NCI-H146 treated with DMSO at 0.1 percent for 48 hours (cell line): ENCODE data around the gene RNF150.

Experiments used
- DNase-seq: peaks from one replicate; lab custom pipeline; 2025; ENCODE audit not compliant: unreplicated experiment; lab: John Stamatoyannopoulos, UW

Gene RNF150

GRCh38 chr4:140930011-140930410 is 203.3 kb downstream of the RNF150 start:
- DNase-seq, result no peak

GRCh38 chr4:140928880-140929279 is 204.4 kb downstream of the RNF150 start:
- DNase-seq, result no peak

GRCh38 chr4:140926672-140927071 is 206.6 kb downstream of the RNF150 start:
- DNase-seq, result no peak

- no peak for DNase-seq
These were observed 207.9 kb downstream of the RNF150 start for GRCh38 chr4:140925417-140925816.

- no peak for DNase-seq
These were observed 208.4 kb downstream of the RNF150 start for GRCh38 chr4:140924761-140925392.

GRCh38 chr4:140906993-140907962 is 226.0 kb downstream of the RNF150 start:
- no peak for DNase-seq

GRCh38 chr4:140904904-140905303 is 228.4 kb downstream of the RNF150 start:
- DNase-seq, result no peak

GRCh38 chr4:140903522-140904475 is 229.5 kb downstream of the RNF150 start:
- no peak for DNase-seq

- DNase-seq, result no peak
These were observed 231.4 kb downstream of the RNF150 start for GRCh38 chr4:140901736-140902336.

- no peak for DNase-seq
These were observed 239.3 kb downstream of the RNF150 start for GRCh38 chr4:140893939-140894338.

- no peak for DNase-seq
These were observed 245.2 kb downstream of the RNF150 start for GRCh38 chr4:140888054-140888453.

GRCh38 chr4:140887467-140887866 is 245.8 kb downstream of the RNF150 start:
- DNase-seq, result no peak

- peak; percentile 57 for DNase-seq
These were observed 248.7 kb downstream of the RNF150 start for GRCh38 chr4:140884431-140885058.

- no peak for DNase-seq
These were observed 255.5 kb downstream of the RNF150 start for GRCh38 chr4:140877781-140878180.

- no peak for DNase-seq
These were observed 256.5 kb downstream of the RNF150 start for GRCh38 chr4:140876615-140877364.

- peak; percentile 42 for DNase-seq
These were observed 257.4 kb downstream of the RNF150 start for GRCh38 chr4:140875746-140876452.

GRCh38 chr4:140874056-140874455 is 259.2 kb downstream of the RNF150 start:
- no peak for DNase-seq

GRCh38 chr4:140871368-140871767 is 261.9 kb downstream of the RNF150 start:
- DNase-seq, result no peak

GRCh38 chr4:140870427-140870826 is 262.8 kb downstream of the RNF150 start:
- peak; percentile 19 for DNase-seq
